Calu3 (cell line): ENCODE data around the gene CCM2L. TPM values are rescaled to one million over a fixed set of nuclear protein-coding genes. Genes with fewer than 3 reads are reported as not detected.

Experiments used
- BruUV-seq: library from RNA; stranded (reverse); fragments of 400-500 nt; replicated peaks from 2 replicates; lab custom pipeline; 2021; lab: Mats Ljungman, UMichigan
- CTCF ChIA-PET: fragments of 300-600 bp; sonication (Branson Sonifier 250); formaldehyde crosslinking; loops from one replicate; lab custom pipeline; 2022; ENCODE audit warnings: antibody characterized with exemption; lab: Charles Lee
- DNase-seq: peaks from one replicate; pipeline ENCODE4 v3.0.0; 2022
- H3K27ac Mint-ChIP-seq: one replicate; pipeline ENCODE4 v1.8.0; 2022; ENCODE audit warnings: mixed read lengths; ENCODE audit not compliant: unreplicated experiment
- H3K27me3 Mint-ChIP-seq: one replicate; pipeline ENCODE4 v1.8.0; 2022; ENCODE audit warnings: mixed read lengths; ENCODE audit not compliant: unreplicated experiment
- H3K36me3 Mint-ChIP-seq: one replicate; pipeline ENCODE4 v1.8.0; 2022; ENCODE audit warnings: mild to moderate bottlenecking, moderate library complexity, mixed read lengths; ENCODE audit not compliant: insufficient read depth, unreplicated experiment
- H3K4me1 Mint-ChIP-seq: one replicate; pipeline ENCODE4 v1.8.0; 2022; ENCODE audit warnings: mild to moderate bottlenecking, low read depth, mixed read lengths; ENCODE audit not compliant: unreplicated experiment
- H3K4me3 Mint-ChIP-seq: one replicate; pipeline ENCODE4 v1.8.0; 2022; ENCODE audit warnings: mild to moderate bottlenecking, low read depth, moderate library complexity, mixed read lengths; ENCODE audit not compliant: unreplicated experiment
- H3K9me3 Mint-ChIP-seq: one replicate; pipeline ENCODE4 v1.8.0; 2022; ENCODE audit warnings: low read depth, mixed read lengths; ENCODE audit not compliant: unreplicated experiment
- intact Hi-C: fragments of 100-400 bp; cut with micrococcal nuclease; formaldehyde crosslinking; loops from one replicate; pipeline ENCODE4 v1.10.0; 2022; ENCODE audit not compliant: unreplicated experiment
- total RNA-seq: library from RNA; stranded (reverse); gene quantifications from 2 replicates; pipeline ENCODE4 v1.2.3, GENCODE V29; 2022
- TF ChIP-seq, protein P1 (sequence below): fragments of 200-600 bp; IDR thresholded peaks from one replicate; pipeline ENCODE4 v1.8.0; 2022; ENCODE audit warnings: antibody characterized with exemption; ENCODE audit not compliant: unreplicated experiment

Gene CCM2L
- total RNA-seq, 1 experiment from 2014 or later: not detected

GRCh38 chr20:31988430-31989015 lies 21.7 kb upstream of the CCM2L start:
- CTCF ChIA-PET: interaction anchor here (0.5 to 1.7 kb wide), 3 partner anchors 15 to 347 kb away, joined by 3 to 6 read pairs (median 3); no protein-coding TSS in a partner anchor
- no TSS peak for BruUV-seq

DNA sequence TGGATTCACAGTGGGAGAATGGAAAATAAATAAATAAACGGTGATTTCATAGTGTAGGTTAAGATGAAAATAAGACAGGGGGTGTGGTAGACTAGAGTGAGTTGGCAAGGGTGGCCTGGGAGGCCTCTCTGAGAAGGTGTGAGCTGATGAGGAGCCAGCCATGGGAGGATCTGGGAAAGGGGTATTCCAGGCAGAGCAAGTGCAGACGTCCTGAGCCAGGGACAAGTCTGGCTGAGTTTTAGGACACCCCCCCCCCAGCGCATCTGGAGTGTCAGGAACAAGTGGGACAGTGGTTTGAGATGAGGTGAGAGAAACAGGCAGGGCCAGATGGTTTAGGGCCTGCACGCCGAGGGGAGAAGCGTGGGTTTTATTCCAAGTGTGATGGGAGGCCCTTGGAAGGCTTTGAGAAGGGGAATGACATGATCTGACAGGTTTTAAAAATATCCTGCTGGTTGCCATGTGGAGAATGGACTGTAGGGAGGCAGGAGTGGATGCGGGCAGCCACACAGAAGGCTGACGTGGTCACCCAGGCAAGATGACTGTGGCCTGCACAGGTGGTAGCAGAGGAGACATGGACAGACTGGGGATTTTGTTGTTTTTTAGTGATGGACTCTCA lies 21.1 kb upstream of the CCM2L start:
- TF ChIP-seq, protein P1, sequence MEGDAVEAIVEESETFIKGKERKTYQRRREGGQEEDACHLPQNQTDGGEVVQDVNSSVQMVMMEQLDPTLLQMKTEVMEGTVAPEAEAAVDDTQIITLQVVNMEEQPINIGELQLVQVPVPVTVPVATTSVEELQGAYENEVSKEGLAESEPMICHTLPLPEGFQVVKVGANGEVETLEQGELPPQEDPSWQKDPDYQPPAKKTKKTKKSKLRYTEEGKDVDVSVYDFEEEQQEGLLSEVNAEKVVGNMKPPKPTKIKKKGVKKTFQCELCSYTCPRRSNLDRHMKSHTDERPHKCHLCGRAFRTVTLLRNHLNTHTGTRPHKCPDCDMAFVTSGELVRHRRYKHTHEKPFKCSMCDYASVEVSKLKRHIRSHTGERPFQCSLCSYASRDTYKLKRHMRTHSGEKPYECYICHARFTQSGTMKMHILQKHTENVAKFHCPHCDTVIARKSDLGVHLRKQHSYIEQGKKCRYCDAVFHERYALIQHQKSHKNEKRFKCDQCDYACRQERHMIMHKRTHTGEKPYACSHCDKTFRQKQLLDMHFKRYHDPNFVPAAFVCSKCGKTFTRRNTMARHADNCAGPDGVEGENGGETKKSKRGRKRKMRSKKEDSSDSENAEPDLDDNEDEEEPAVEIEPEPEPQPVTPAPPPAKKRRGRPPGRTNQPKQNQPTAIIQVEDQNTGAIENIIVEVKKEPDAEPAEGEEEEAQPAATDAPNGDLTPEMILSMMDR: no peak

More at GRCh38 chr20:31988430-31989015, 21.7 kb upstream of the CCM2L start:
- Mint-ChIP-seq H3K27me3 (peaks cover 27% of the 10 kb centered on the region), H3K36me3 (no peaks in the 10 kb centered on the region), H3K4me3 (no peak overlapping the region), H3K9me3 (no peaks in the 10 kb centered on the region), H3K4me1 (no peaks in the 10 kb centered on the region), H3K27ac (no peak overlapping the region)
- no peak for DNase-seq
- intact Hi-C loops: no loop called here
- TF ChIP-seq, protein P1: no peak

DNA sequence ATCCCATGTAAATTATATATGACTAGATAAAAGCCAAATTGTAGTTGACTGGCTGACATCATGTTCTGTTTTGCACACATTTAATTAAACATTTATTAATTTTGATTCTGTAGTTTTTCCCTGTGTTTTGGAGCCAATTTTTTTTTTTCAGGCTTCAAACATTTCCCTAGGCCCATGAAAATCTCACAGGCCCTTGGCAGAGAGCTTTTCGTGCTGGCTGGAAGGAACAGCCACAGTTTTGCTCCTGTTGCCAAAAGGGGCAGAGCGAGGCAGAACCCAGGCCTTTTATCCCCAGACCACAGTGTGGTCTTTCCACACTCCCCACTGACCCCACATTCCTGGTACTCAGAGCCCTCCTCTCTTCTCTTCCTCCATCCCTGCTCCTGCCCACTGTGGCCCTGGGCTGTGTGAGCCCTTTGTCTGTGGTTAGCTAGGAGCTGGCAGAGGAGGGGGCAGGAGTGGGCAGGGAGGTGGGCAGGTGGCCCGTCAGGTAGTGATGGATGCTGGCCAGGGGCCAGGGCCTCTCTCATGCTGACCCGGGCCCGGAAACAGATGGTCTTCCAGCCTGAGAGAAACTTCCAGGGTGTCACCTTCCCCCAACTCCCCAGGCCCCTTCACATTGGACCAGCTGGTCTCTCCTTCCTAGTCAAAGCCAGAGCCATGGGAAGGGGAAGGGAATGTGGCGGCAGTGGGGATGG lies 19.4 kb upstream of the CCM2L start:
- DNase-seq: no peak
- Mint-ChIP-seq H3K27ac (no peak overlapping the region), H3K4me1 (no peaks in the 10 kb centered on the region), H3K4me3 (no peak overlapping the region), H3K27me3 (peaks cover 47% of the 10 kb centered on the region), H3K36me3 (no peaks in the 10 kb centered on the region), H3K9me3 (no peaks in the 10 kb centered on the region)
- intact Hi-C loops: no loop called here
- CTCF ChIA-PET: interaction anchor here (0.8 to 1.2 kb wide), 2 partner anchors 8 to 14 kb away, joined by 3 to 4 read pairs; no protein-coding TSS in a partner anchor
- TF ChIP-seq, protein P1: no peak
- no TSS peak for BruUV-seq

More for the DNA sequence above, 21.1 kb upstream of the CCM2L start:
- Mint-ChIP-seq H3K9me3 (no peaks in the 10 kb centered on the region), H3K27ac (no peak overlapping the region), H3K4me3 (no peak overlapping the region), H3K4me1 (no peaks in the 10 kb centered on the region), H3K36me3 (no peaks in the 10 kb centered on the region), H3K27me3 (peaks cover 33% of the 10 kb centered on the region)
- intact Hi-C loops: no loop called here
- no peak for DNase-seq
- BruUV-seq: no TSS peak
- CTCF ChIA-PET: interaction anchor here (0.5 kb wide), 1 partner anchor 347 kb away, joined by 3 read pairs; no protein-coding TSS in a partner anchor

- H3K4me1 Mint-ChIP-seq: no peaks in the 10 kb centered on the region
- intact Hi-C loops: no loop called here
- CTCF ChIA-PET: interaction anchor here (0.8 to 1.2 kb wide), 2 partner anchors 8 to 13 kb away, joined by 3 to 4 read pairs; no protein-coding TSS in a partner anchor
- H3K9me3 Mint-ChIP-seq: no peaks in the 10 kb centered on the region
- TF ChIP-seq, protein P1: no peak
- H3K27ac Mint-ChIP-seq: no peak overlapping the region
- BruUV-seq: no TSS peak
- DNase-seq: no peak
- no peak overlapping the region for H3K4me3 Mint-ChIP-seq
- H3K36me3 Mint-ChIP-seq: no peaks in the 10 kb centered on the region
- H3K27me3 Mint-ChIP-seq: peaks cover 52% of the 10 kb centered on the region
These were observed 18.9 kb upstream of the CCM2L start for GRCh38 chr20:31991339-31991705.
